H1 (cell line): ENCODE data around the gene KLF6. TPM values are rescaled to one million over a fixed set of nuclear protein-coding genes. Genes with fewer than 3 reads are reported as not detected.

Experiments
- CTCF ChIA-PET: fragments of 300-600 bp; sonication (Branson Sonifier 250); formaldehyde crosslinking; loops from one replicate; lab custom pipeline; 2021; ENCODE audit not compliant: partially characterized antibody; lab: Charles Lee
- POLR2A ChIA-PET: fragments of 300-600 bp; sonication (Branson Sonifier 250); formaldehyde crosslinking; loops from one replicate; lab custom pipeline; 2021; ENCODE audit warnings: inconsistent platforms; ENCODE audit not compliant: partially characterized antibody; lab: Charles Lee
- DNase-seq, 2 experiments: peaks; one replicate each; pipeline versions ENCODE4 v3.0.0 to v3.0.0-alpha.2; 2010 to 2022; ENCODE audit warnings: low spot score in 2 of 2, low read depth in 1 of 2, mixed read lengths in 1 of 2
- FAIRE-seq: peaks from 2 replicates; lab custom pipeline; 2011; peaks lifted over from hg19 to GRCh38; lab: Jason Lieb, UNC
- H2AFZ ChIP-seq: 2 replicates; pipeline ENCODE4 v1.8.1; 2012; ENCODE audit warnings: low read length, inconsistent platforms
- H2AK5ac ChIP-seq: 2 replicates; pipeline ENCODE4 v1.6.1; 2013; ENCODE audit warnings: low read depth, low read length
- H2BK120ac ChIP-seq: replicated peaks from 2 replicates; pipeline ENCODE3; 2013; ENCODE audit warnings: low read depth, low read length, inconsistent platforms
- H2BK12ac ChIP-seq: 2 replicates; pipeline ENCODE4 v1.6.1; 2013; ENCODE audit warnings: low read depth, low read length
- H2BK15ac ChIP-seq: 2 replicates; pipeline ENCODE4 v1.6.1; 2013; ENCODE audit warnings: low read length
- H2BK20ac ChIP-seq: 2 replicates; pipeline ENCODE4 v1.6.1; 2013; ENCODE audit warnings: low read length
- H2BK5ac ChIP-seq: 2 replicates; pipeline ENCODE4 v1.6.1; 2013; ENCODE audit warnings: low read depth, low read length
- H3K14ac ChIP-seq: 2 replicates; pipeline ENCODE4 v1.6.1; 2013; ENCODE audit warnings: inconsistent platforms; ENCODE audit not compliant: insufficient read length
- H3K18ac ChIP-seq: 2 replicates; pipeline ENCODE4 v1.6.1; 2013; ENCODE audit warnings: low read length; ENCODE audit errors: extremely low read depth
- H3K23ac ChIP-seq: 2 replicates; pipeline ENCODE4 v1.6.1; 2013; ENCODE audit warnings: inconsistent platforms; ENCODE audit not compliant: insufficient read length
- H3K23me2 ChIP-seq: 2 replicates; pipeline ENCODE4 v1.6.1; 2013; ENCODE audit warnings: low read depth, low read length
- H3K27ac ChIP-seq: 2 replicates; pipeline ENCODE4 v1.6.1; 2011; ENCODE audit warnings: low read depth, low read length, inconsistent platforms
- H3K27me3 ChIP-seq, 4 experiments: replicated peaks in 1 of 4; 1 replicate in 1 of 4; 2 replicates in 3 of 4; pipeline versions ENCODE4 v1.6.1 to v1.8.1; 2011 to 2013; ENCODE audit warnings: low read length in 3 of 4, mild to moderate bottlenecking in 3 of 4, inconsistent platforms in 2 of 4, mixed read lengths in 2 of 4, moderate library complexity in 1 of 4; ENCODE audit not compliant: control insufficient read depth in 3 of 4, insufficient read depth in 3 of 4; ENCODE audit errors: extremely low read depth in 1 of 4
- H3K36me3 ChIP-seq, 4 experiments: 2 replicates each; pipeline versions ENCODE4 v1.6.1 to v1.8.1; 2011 to 2013; ENCODE audit warnings: mild to moderate bottlenecking in 4 of 4, low read length in 3 of 4, moderate library complexity in 2 of 4, control low read depth in 1 of 4, inconsistent platforms in 1 of 4; ENCODE audit not compliant: insufficient read depth in 4 of 4, control insufficient read depth in 2 of 4
- H3K4ac ChIP-seq: replicated peaks from 2 replicates; pipeline ENCODE3; 2013; ENCODE audit warnings: low read length, low read depth, mixed read lengths, inconsistent platforms; ENCODE audit not compliant: insufficient read length
- H3K4me1 ChIP-seq, 4 experiments: replicated peaks in 1 of 4; 1 replicate in 1 of 4; 2 replicates in 3 of 4; pipeline versions ENCODE4 v1.6.1 to v1.8.1; 2011 to 2013; ENCODE audit warnings: low read length in 3 of 4, inconsistent platforms in 2 of 4, mixed read lengths in 1 of 4; ENCODE audit not compliant: insufficient read depth in 4 of 4, control insufficient read depth in 3 of 4
- H3K4me2 ChIP-seq, 2 experiments: 2 replicates each; pipeline versions ENCODE4 v1.6.1 to v1.8.1; 2011 to 2013; ENCODE audit warnings: low read depth in 2 of 2, low read length in 2 of 2, control low read depth in 1 of 2, inconsistent platforms in 1 of 2, mild to moderate bottlenecking in 1 of 2; ENCODE audit not compliant: insufficient read depth in 1 of 2
- H3K4me3 ChIP-seq, 4 experiments: fragments of 200-600, 300-600 bp in 1 of 4; sonication (generic), shearing (Covaris generic), sonication (Bioruptor Twin) in 1 of 4; 2 replicates each; pipeline versions ENCODE4 v1.5.1 to v1.8.1; 2011 to 2016; ENCODE audit warnings: low read length in 4 of 4, low read depth in 3 of 4, control low read depth in 2 of 4, inconsistent platforms in 2 of 4, mild to moderate bottlenecking in 2 of 4, mixed read lengths in 1 of 4, moderate library complexity in 1 of 4; ENCODE audit not compliant: insufficient read depth in 2 of 4; ENCODE audit errors: extremely low read depth in 1 of 4
- H3K56ac ChIP-seq: replicated peaks from 2 replicates; pipeline ENCODE3; 2013; ENCODE audit warnings: low read depth, mild to moderate bottlenecking, mixed read lengths, low read length, inconsistent platforms; ENCODE audit not compliant: insufficient read length
- H3K79me1 ChIP-seq: 2 replicates; pipeline ENCODE4 v1.6.1; 2013; ENCODE audit warnings: low read depth, low read length, control low read depth
- H3K79me2 ChIP-seq, 2 experiments: 2 replicates each; pipeline versions ENCODE4 v1.6.1 to v1.8.1; 2012 to 2013; ENCODE audit warnings: low read length in 2 of 2, mild to moderate bottlenecking in 2 of 2, inconsistent platforms in 1 of 2; ENCODE audit not compliant: insufficient read depth in 2 of 2, control insufficient read depth in 1 of 2
- H3K9ac ChIP-seq, 4 experiments: replicated peaks in 1 of 4; 1 replicate in 1 of 4; 2 replicates in 3 of 4; pipeline versions ENCODE4 v1.6.1 to v1.8.1; 2011 to 2013; ENCODE audit warnings: low read depth in 3 of 4, low read length in 3 of 4, control low read depth in 2 of 4, mild to moderate bottlenecking in 2 of 4, moderate library complexity in 2 of 4, inconsistent platforms in 1 of 4; ENCODE audit errors: extremely low read depth in 1 of 4
- H3K9me3 ChIP-seq, 2 experiments: 2 replicates each; pipeline versions ENCODE4 v1.6.1 to v1.8.1; 2012 to 2013; ENCODE audit warnings: mild to moderate bottlenecking in 2 of 2, moderate library complexity in 2 of 2, control low read depth in 1 of 2, inconsistent platforms in 1 of 2, low read depth in 1 of 2, low read length in 1 of 2, mixed read lengths in 1 of 2; ENCODE audit not compliant: insufficient read depth in 2 of 2
- H4K20me1 ChIP-seq, 2 experiments: replicated peaks in 1 of 2; 2 replicates each; pipeline versions ENCODE3 to v1.8.1; 2011 to 2013; ENCODE audit warnings: inconsistent platforms in 2 of 2, low read length in 2 of 2, mild to moderate bottlenecking in 1 of 2; ENCODE audit not compliant: insufficient read depth in 2 of 2, control insufficient read depth in 1 of 2
- H4K5ac ChIP-seq: 2 replicates; pipeline ENCODE4 v1.6.1; 2013; ENCODE audit warnings: low read length, low read depth, mixed read lengths, inconsistent platforms; ENCODE audit not compliant: insufficient read length
- H4K8ac ChIP-seq: 2 replicates; pipeline ENCODE4 v1.8.0; 2013; ENCODE audit warnings: mild to moderate bottlenecking, moderate library complexity, low read length, inconsistent platforms; ENCODE audit not compliant: insufficient read depth; ENCODE audit errors: extremely low read depth
- H4K91ac ChIP-seq: replicated peaks from 2 replicates; pipeline ENCODE3; 2013; ENCODE audit warnings: low read length, mixed read lengths, inconsistent platforms; ENCODE audit not compliant: insufficient read length
- ASH2L ChIP-seq: fragments of 200-600, 300-600 bp; sonication (generic); IDR thresholded peaks from one replicate; pipeline ENCODE4 v1.7.1; 2017; ENCODE audit warnings: low read length
- BCL11A ChIP-seq, 2 experiments: IDR thresholded peaks; one replicate each; pipeline ENCODE4 v1.6.1; 2011; ENCODE audit warnings: low read depth in 2 of 2, low read length in 2 of 2, mild to moderate bottlenecking in 2 of 2
- BRCA1 ChIP-seq: IDR thresholded peaks from 2 replicates; pipeline ENCODE4 v1.6.1; 2012; ENCODE audit warnings: low read depth, low read length, improper control_type of control experiment
- CBX5 ChIP-seq: fragments of 300-800, 300-1000 bp; sonication (generic); IDR thresholded peaks from 2 replicates; pipeline ENCODE4 v1.7.1; 2016; ENCODE audit warnings: antibody characterized with exemption, low read length, low read depth
- CHD2 ChIP-seq: IDR thresholded peaks from 2 replicates; pipeline ENCODE4 v1.6.1; 2012; ENCODE audit warnings: low read length, improper control_type of control experiment
- EP300 ChIP-seq, 2 experiments: IDR thresholded peaks; 1 replicate in 1 of 2; 2 replicates in 1 of 2; pipeline ENCODE4 v1.6.1; 2011 to 2012; ENCODE audit warnings: low read depth in 2 of 2, low read length in 2 of 2, mild to moderate bottlenecking in 2 of 2, borderline replicate concordance in 1 of 2, inconsistent platforms in 1 of 2, moderate library complexity in 1 of 2
- GTF2F1 ChIP-seq: IDR thresholded peaks from 2 replicates; pipeline ENCODE4 v1.6.1; 2012; ENCODE audit warnings: low read depth, low read length, improper control_type of control experiment, borderline replicate concordance
- KDM5A ChIP-seq: fragments of 200-600 bp; IDR thresholded peaks from 2 replicates; pipeline ENCODE4 v1.7.1; 2012; ENCODE audit warnings: mild to moderate bottlenecking, low read length, inconsistent platforms, mixed read lengths
- MAFK ChIP-seq: IDR thresholded peaks from 2 replicates; pipeline ENCODE4 v1.6.1; 2012; ENCODE audit warnings: low read depth, mild to moderate bottlenecking, improper control_type of control experiment, low read length
- MAX ChIP-seq: IDR thresholded peaks from 2 replicates; pipeline ENCODE4 v1.6.1; 2012; ENCODE audit warnings: inconsistent platforms
- POLR2A ChIP-seq, 2 experiments: IDR thresholded peaks; 1 replicate in 1 of 2; 2 replicates in 1 of 2; pipeline ENCODE4 v1.6.1; 2011; ENCODE audit warnings: low read depth in 2 of 2, low read length in 2 of 2, mild to moderate bottlenecking in 2 of 2; ENCODE audit errors: control extremely low read depth in 1 of 2
- POLR2AphosphoS5 ChIP-seq: IDR thresholded peaks from 2 replicates; pipeline ENCODE4 v1.6.1; 2011; ENCODE audit warnings: low read depth, low read length
- RFX5 ChIP-seq: IDR thresholded peaks from 2 replicates; pipeline ENCODE4 v1.6.1; 2011; ENCODE audit warnings: low read depth, low read length, improper control_type of control experiment, borderline replicate concordance
- RXRA ChIP-seq: IDR thresholded peaks from 2 replicates; pipeline ENCODE4 v1.6.1; 2011; ENCODE audit warnings: low read depth, mild to moderate bottlenecking, low read length, moderate library complexity; ENCODE audit not compliant: insufficient read depth
- SP1 ChIP-seq: IDR thresholded peaks from 2 replicates; pipeline ENCODE4 v1.6.1; 2011; ENCODE audit warnings: low read depth, low read length
- SP2 ChIP-seq: IDR thresholded peaks from 2 replicates; pipeline ENCODE4 v1.6.1; 2012; ENCODE audit warnings: mild to moderate bottlenecking, low read length, inconsistent platforms
- TAF7 ChIP-seq: optimal IDR thresholded peaks from 2 replicates; pipeline ENCODE3; 2011; ENCODE audit warnings: low read depth, mild to moderate bottlenecking, inconsistent platforms, low read length, moderate library complexity, borderline replicate concordance
- WGBS, 2 experiments: shearing (Covaris generic) in 1 of 2; methylation state at CpG; one replicate each; pipeline versions ENCODE4 v1.1.6 to v1.1.7; 2013 to 2015; ENCODE audit warnings: low lambda C conversion rate in 2 of 2, mixed read lengths in 2 of 2, inconsistent platforms in 1 of 2, low coverage in 1 of 2, missing lambda C conversion rate in 1 of 2; ENCODE audit not compliant: insufficient replicate concordance in 2 of 2, insufficient coverage in 1 of 2, insufficient read length in 1 of 2; ENCODE audit errors: extremely low coverage in 1 of 2, missing lambda C conversion rate in 1 of 2; 5-methylcytosine and 5-hydroxymethylcytosine counted together
- polyA plus RNA-seq, 7 experiments: library from polyadenylated mRNA; depleted of rRNA in 3 of 7; stranded (reverse) in 5 of 7; unstranded in 2 of 7; fragments of >200 nt in 5 of 7; fragments of 200-250 nt in 2 of 7; gene quantifications; 1 replicate in 5 of 7; 2 replicates in 1 of 7; 4 replicates in 1 of 7; pipeline versions ENCODE4 v1.2.1 to v1.2.3, GENCODE V29; 2011 to 2013; ENCODE audit warnings: missing spikeins in 2 of 7, mixed read lengths in 2 of 7
- total RNA-seq: library from RNA; stranded (reverse); fragmentation: NEBNext Ultra II Directional; extraction: Animal tissue kit (Norgen Biotek cat#: 25700); gene quantifications from 2 replicates; pipeline ENCODE4 v1.2.1, GENCODE V29; 2021

KLF6 gene
- total and polyA plus RNA-seq, 2 of the 8 experiments (the other 6 are each of a cell fraction or from before 2014, with no cell fraction given): 5.7 to 19.5 TPM

GRCh38 chr10:3816995-3817394, 32.0 kb upstream of the KLF6 start:
- Histone ChIP-seq H3K9ac (no peak overlapping the region), H2BK120ac (no peak overlapping the region), H2BK15ac (no peak overlapping the region), H3K4me1 (no peaks in the 10 kb centered on the region), H3K23ac (no peak overlapping the region), H4K8ac (no peak overlapping the region), H2BK5ac (no peak overlapping the region), H3K56ac (no peak overlapping the region), H3K36me3 (no peaks in the 10 kb centered on the region), H3K9me3 (no peaks in the 10 kb centered on the region), H4K5ac (no peak overlapping the region), H3K14ac (no peak overlapping the region), H3K4ac (no peak overlapping the region), H3K4me3 (no peak overlapping the region), H3K18ac (no peak overlapping the region), H3K79me2 (no peaks in the 10 kb centered on the region), H3K79me1 (no peaks in the 10 kb centered on the region), H2BK20ac (no peak overlapping the region), H2AFZ (no peak overlapping the region), H2AK5ac (no peak overlapping the region), H3K4me2 (no peak overlapping the region), H2BK12ac (no peak overlapping the region), H4K20me1 (no peaks in the 10 kb centered on the region), H4K91ac (no peak overlapping the region), H3K27ac (no peak overlapping the region), H3K27me3 (no peaks in the 10 kb centered on the region), H3K23me2 (no peaks in the 10 kb centered on the region)
- ChIA-PET CTCF (no interaction called here), POLR2A (no interaction called here)
- no peak for DNase-seq
- no peak for FAIRE-seq
- 90% methylated on average over 5 of the region's 5 CpGs; no CpG with 5 or more reads in 1 of the 2 experiments for WGBS, 2 experiments
- TF ChIP-seq POLR2A (IDR thresholded peaks at IDR 0.05; ENCODE audit: control extremely low read depth in 1 of 2, low read depth in 2 of 2, low read length in 2 of 2): no peak
- TF ChIP-seq GTF2F1: no peak
- TF ChIP-seq ASH2L: no peak
- TF ChIP-seq CBX5: no peak
- TF ChIP-seq EP300 (IDR thresholded peaks at IDR 0.05; ENCODE audit: borderline replicate concordance in 1 of 2, low read depth in 2 of 2, low read length in 2 of 2): no peak
- TF ChIP-seq KDM5A: no peak
- no peak for TF ChIP-seq SP1
- TF ChIP-seq RFX5: no peak
- TF ChIP-seq SP2: no peak
- TF ChIP-seq MAFK: no peak
- no peak for TF ChIP-seq TAF7
- TF ChIP-seq BRCA1: no peak
- no peak for TF ChIP-seq POLR2AphosphoS5
- no peak for TF ChIP-seq BCL11A (IDR thresholded peaks at IDR 0.05; ENCODE audit: low read depth in 2 of 2, low read length in 2 of 2)
- TF ChIP-seq MAX: no peak
- TF ChIP-seq CHD2: no peak
- TF ChIP-seq RXRA: no peak
